Non-pigmented ciliary epithelial cell (primary cell): ENCODE measurements around the gene SLC4A11.
"Not testable (repeated sequence)": the region's sequence is repeated elsewhere in the genome, so short reads cannot be mapped to it uniquely, and the experiment has no call there.

Source experiments
- DNase-seq: peaks from one replicate; pipeline ENCODE4 v3.0.0-alpha.2; 2010; ENCODE audit warnings: low read depth

The SLC4A11 gene

GRCh38 chr20:3203315-3204123 lies 35.5 kb downstream of the SLC4A11 start:
- DNase-seq, result no peak

- DNase-seq, result no peak
Measured at GRCh38 chr20:3202965-3203314, 36.0 kb downstream of the SLC4A11 start.

DNA sequence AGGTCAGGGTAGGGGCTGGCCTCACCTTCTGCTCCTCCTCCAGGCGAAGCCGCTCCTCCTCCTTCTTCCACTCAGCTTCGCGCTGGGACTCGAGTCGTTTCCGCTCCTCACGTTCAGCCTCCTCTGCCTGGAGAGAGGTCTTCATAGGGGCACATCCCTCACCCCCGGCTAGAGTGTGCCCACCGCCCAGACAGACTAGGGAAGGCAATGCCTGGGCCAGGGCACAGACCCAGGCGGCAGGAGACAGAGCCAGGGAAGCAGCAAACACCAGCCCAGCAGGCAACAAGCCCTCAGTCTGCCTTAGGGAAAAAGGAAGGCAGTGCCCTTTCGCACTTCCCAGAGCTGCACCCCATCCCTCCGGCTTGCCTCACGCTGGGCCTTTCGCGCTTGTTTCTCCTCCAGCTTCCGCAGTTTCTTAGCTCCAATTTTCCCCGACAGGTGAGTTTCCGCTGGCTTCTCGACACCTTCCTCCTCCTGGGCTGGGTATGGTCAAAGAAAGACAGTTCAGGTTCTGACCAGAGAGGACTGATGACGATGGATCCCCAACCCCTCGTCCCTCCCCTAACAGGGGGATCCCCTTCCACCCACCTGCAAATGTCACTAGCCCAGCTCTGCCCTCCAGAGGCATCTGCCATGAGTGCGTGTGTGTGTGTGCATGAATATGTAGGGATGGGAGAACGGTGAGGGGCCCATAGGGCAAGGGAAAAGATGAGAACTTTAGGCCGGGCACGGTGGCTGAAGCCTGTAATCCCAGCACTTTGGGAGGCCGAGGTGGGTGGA lies 38.8 kb downstream of the SLC4A11 start:
- DNase-seq, result no peak

GRCh38 chr20:3199206-3199605 lies 39.8 kb downstream of the SLC4A11 start:
- no peak for DNase-seq

- no peak for DNase-seq
Measured at GRCh38 chr20:3195590-3196237, 43.3 kb downstream of the SLC4A11 start.

DNA sequence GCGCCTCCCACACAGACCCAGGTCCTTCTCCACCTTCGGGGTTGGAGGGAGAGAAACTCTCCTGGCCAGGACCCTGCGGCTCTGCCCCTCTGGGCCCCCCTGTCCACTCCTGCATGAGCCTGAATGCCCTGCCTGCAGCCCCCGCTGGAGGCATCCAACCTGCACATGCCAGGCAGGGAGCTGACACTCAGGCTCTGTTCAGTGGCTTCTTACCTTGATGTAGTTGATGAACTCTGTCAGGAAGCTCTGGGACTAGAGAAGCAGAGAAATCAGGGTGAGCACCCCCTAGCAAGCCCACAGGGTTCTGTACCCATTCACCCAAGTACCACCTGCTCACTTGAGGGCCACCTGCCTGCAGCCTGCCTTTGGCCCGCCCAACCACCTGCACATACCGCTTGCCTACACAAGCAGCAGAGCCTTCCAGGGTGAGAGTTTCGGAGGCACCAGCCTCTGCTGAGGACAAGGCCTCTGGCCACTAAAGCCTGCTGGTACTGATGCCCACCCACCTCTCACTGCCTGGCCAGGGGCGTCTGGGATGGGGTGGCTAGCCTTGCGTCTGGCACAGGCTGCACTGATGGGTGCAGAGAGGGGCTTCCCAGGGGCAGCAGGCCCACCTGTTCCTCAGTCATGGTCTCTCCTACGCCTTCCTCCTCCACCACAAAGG lies 44.2 kb downstream of the SLC4A11 start:
- DNase-seq, result no peak

- no peak for DNase-seq
Measured at GRCh38 chr20:3193806-3194616, 45.0 kb downstream of the SLC4A11 start.

- DNase-seq, result no peak
Measured at GRCh38 chr20:3192226-3193015, 46.6 kb downstream of the SLC4A11 start.

- no peak for DNase-seq
Measured at GRCh38 chr20:3190681-3191111, 48.3 kb downstream of the SLC4A11 start.

- DNase-seq, result no peak
Measured at GRCh38 chr20:3189561-3190131, 49.3 kb downstream of the SLC4A11 start.

DNA sequence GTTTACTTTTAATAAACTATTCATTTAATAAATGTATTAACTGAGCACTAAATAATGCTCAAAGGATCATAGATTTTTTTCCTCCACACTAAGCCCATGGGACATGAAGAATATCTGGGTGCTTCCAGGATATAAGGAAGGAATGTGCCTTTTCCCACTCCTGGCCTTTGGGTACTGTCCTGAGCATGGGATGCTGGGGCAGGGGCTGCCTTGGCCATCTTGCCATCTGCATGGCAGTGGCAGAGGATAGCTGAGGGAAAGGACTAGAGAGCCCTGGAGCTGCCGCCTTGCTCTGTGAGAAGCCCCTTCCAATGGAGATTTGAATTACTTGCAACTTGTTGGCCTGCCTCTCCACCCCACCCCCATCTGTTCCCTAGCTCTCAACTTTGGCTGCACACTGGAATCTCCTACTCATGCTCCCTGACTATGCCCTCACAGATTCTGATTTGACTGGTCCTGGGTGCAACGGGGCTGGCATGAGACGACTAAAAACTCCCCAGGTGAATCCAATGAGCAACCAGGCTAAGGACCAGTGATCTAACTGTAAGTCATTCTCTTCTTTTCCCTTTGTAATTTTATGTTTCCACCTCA lies 50.1 kb downstream of the SLC4A11 start:
- no peak for DNase-seq

DNA sequence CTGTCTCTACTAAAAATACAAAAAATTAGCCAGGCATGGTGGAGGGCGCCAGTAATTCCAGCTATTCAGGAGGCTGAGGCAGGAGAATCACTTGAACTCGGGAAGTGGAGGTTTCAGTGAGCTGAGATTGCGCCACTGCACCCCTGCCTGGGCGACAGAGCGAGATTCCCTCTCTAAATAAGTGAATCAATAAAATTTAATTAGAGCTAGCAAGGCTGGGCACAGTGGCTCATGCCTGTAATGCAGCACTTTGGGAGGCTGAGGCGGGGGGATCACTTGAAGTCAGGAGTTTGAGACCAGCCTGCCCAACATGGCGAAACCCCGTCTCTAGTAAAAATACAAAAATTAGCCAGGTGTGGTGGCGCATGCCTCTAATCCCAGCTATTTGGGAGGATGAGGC lies 51.1 kb downstream of the SLC4A11 start:
- DNase-seq, result not testable (repeated sequence)

GRCh38 chr20:3183896-3184612 lies 54.9 kb downstream of the SLC4A11 start:
- DNase-seq, result no peak

DNA sequence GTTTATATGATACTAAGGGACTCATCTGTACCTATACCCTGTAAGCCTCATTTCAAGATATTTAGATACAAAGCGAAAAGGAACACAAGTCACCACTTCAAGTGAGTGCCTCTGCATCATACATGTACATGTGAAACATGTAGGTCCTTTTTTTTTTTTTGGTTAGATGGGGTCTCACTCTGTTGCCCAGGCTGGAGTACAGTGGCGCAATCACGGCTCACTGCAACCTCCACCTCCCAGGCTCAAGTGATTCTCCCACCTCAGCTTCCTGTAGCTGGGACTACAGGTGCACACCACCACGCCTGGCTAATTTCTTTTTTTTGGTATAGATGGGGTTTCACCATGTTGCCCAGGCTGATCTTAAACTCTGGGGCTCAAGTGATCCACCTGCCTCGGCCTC lies 56.6 kb downstream of the SLC4A11 start:
- not testable (repeated sequence) for DNase-seq

- no peak for DNase-seq
Measured at GRCh38 chr20:3181270-3181669, 57.7 kb downstream of the SLC4A11 start.

DNA sequence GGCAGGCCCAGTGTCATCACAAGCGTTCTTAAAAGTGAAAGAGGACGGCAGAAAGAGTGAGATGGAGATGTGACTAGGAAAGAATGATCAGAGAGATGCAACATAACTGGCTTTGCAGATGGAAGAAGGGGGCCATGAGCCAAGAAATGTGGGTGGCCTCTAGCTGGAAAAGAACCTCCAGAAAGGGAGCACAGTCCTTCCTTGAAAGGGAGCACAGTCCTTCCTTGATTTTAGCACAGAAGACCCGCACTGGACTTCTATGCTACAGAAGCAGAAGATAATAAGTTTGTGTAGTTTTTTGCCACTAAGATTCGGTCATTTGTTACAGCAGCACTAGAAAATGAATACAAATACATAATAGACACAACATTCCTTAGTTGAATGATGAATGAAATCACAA lies 58.7 kb downstream of the SLC4A11 start:
- no peak for DNase-seq

GRCh38 chr20:3177746-3178485 lies 61.1 kb downstream of the SLC4A11 start:
- no peak for DNase-seq
